ENCODE data around the gene LMAN1. TPM values are rescaled to one million over a fixed set of nuclear protein-coding genes. Genes with fewer than 3 reads are reported as not detected.

LMAN1 gene
- total RNA-seq, 1 experiment from 2014 or later, result 77.3 TPM

GRCh38 chr18:59379772-59380522 lies 20.9 kb upstream of the LMAN1 start (continued):
- TF ChIP-seq ZBTB21 (CRISPR knock-in tag; IDR thresholded peaks at IDR 0.05; ENCODE audit: borderline replicate concordance) (no peak), RORB (CRISPR knock-in tag; IDR thresholded peaks at IDR 0.05) (no peak), TCF7 (CRISPR knock-in tag; IDR thresholded peaks at IDR 0.05; ENCODE audit: low read depth) (no peak)

DNA sequence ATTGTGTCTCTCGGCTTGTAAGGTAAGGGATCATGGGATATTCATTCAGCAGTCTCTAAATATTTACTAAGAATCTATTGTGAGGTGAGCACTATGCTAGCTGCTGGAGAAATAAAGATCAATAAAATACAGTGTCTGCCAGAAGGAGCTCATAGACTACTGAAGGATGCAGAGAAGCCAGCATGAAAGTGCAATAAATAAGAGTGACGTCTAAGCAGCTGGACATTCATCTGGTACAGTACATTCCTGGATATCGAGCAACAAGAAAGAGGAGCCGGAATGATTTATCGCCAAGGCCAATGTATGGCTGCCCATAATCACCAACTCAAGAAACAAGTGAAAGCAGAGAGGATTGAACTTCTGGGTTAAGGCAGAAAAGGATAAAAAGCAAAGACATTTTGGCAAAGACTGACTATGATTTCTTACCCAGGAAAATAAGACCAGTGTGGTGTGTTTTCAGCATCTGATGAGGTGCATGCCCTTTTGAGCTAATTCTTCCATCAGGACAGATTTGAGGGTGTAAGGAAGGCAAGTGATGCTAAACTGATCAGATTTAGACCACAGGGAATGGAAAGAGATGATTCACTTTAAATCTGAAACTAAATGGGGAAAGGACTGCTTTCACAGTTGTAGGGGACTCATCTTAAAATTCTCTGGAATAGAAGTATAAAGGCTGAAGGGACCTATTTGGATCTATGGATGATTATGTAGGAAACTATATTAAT lies 18.7 kb upstream of the LMAN1 start:
- no peaks in the 10 kb centered on the region for H3K9me3 Mint-ChIP-seq
- ChIA-PET POLR2A (no interaction called here), CTCF (interaction anchor here (2.4 kb wide), 1 partner anchor 25 kb away, joined by 8 read pairs; no protein-coding TSS in a partner anchor)
- H3K4me1 Mint-ChIP-seq, result peaks cover 22% of the 10 kb centered on the region
- H3K4me3 Mint-ChIP-seq, result no peak overlapping the region
- TF ChIP-seq ZSCAN18 (CRISPR knock-in tag; IDR thresholded peaks at IDR 0.05) (no peak), JUN (CRISPR knock-in tag; IDR thresholded peaks at IDR 0.05) (no peak), JAZF1 (CRISPR knock-in tag; IDR thresholded peaks at IDR 0.05) (no peak), ETV6 (CRISPR knock-in tag; IDR thresholded peaks at IDR 0.05) (no peak), CDX4 (CRISPR knock-in tag; IDR thresholded peaks at IDR 0.05; ENCODE audit: borderline replicate concordance) (no peak), CBFB (CRISPR knock-in tag; IDR thresholded peaks at IDR 0.05; ENCODE audit: low read depth) (no peak), EMX1 (CRISPR knock-in tag; IDR thresholded peaks at IDR 0.05) (no peak), OVOL2 (CRISPR knock-in tag; IDR thresholded peaks at IDR 0.05; ENCODE audit: borderline replicate concordance) (no peak), ZNF416 (CRISPR knock-in tag; IDR thresholded peaks at IDR 0.05) (no peak)
- TF ChIP-seq, protein P1, sequence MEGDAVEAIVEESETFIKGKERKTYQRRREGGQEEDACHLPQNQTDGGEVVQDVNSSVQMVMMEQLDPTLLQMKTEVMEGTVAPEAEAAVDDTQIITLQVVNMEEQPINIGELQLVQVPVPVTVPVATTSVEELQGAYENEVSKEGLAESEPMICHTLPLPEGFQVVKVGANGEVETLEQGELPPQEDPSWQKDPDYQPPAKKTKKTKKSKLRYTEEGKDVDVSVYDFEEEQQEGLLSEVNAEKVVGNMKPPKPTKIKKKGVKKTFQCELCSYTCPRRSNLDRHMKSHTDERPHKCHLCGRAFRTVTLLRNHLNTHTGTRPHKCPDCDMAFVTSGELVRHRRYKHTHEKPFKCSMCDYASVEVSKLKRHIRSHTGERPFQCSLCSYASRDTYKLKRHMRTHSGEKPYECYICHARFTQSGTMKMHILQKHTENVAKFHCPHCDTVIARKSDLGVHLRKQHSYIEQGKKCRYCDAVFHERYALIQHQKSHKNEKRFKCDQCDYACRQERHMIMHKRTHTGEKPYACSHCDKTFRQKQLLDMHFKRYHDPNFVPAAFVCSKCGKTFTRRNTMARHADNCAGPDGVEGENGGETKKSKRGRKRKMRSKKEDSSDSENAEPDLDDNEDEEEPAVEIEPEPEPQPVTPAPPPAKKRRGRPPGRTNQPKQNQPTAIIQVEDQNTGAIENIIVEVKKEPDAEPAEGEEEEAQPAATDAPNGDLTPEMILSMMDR (IDR thresholded peaks at IDR 0.05), result no peak
- TF ChIP-seq, protein P2, sequence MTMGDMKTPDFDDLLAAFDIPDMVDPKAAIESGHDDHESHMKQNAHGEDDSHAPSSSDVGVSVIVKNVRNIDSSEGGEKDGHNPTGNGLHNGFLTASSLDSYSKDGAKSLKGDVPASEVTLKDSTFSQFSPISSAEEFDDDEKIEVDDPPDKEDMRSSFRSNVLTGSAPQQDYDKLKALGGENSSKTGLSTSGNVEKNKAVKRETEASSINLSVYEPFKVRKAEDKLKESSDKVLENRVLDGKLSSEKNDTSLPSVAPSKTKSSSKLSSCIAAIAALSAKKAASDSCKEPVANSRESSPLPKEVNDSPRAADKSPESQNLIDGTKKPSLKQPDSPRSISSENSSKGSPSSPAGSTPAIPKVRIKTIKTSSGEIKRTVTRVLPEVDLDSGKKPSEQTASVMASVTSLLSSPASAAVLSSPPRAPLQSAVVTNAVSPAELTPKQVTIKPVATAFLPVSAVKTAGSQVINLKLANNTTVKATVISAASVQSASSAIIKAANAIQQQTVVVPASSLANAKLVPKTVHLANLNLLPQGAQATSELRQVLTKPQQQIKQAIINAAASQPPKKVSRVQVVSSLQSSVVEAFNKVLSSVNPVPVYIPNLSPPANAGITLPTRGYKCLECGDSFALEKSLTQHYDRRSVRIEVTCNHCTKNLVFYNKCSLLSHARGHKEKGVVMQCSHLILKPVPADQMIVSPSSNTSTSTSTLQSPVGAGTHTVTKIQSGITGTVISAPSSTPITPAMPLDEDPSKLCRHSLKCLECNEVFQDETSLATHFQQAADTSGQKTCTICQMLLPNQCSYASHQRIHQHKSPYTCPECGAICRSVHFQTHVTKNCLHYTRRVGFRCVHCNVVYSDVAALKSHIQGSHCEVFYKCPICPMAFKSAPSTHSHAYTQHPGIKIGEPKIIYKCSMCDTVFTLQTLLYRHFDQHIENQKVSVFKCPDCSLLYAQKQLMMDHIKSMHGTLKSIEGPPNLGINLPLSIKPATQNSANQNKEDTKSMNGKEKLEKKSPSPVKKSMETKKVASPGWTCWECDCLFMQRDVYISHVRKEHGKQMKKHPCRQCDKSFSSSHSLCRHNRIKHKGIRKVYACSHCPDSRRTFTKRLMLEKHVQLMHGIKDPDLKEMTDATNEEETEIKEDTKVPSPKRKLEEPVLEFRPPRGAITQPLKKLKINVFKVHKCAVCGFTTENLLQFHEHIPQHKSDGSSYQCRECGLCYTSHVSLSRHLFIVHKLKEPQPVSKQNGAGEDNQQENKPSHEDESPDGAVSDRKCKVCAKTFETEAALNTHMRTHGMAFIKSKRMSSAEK (CRISPR knock-in tag; IDR thresholded peaks at IDR 0.05; ENCODE audit: borderline replicate concordance), result no peak
- TF ChIP-seq, protein P3, sequence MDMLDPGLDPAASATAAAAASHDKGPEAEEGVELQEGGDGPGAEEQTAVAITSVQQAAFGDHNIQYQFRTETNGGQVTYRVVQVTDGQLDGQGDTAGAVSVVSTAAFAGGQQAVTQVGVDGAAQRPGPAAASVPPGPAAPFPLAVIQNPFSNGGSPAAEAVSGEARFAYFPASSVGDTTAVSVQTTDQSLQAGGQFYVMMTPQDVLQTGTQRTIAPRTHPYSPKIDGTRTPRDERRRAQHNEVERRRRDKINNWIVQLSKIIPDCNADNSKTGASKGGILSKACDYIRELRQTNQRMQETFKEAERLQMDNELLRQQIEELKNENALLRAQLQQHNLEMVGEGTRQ (CRISPR knock-in tag; IDR thresholded peaks at IDR 0.05), result no peak
- H3K27ac Mint-ChIP-seq, result no peak overlapping the region
- no peak for DNase-seq (ENCODE audit: low spot score)
- no peak for ATAC-seq
- H3K36me3 Mint-ChIP-seq, result no peaks in the 10 kb centered on the region
- H3K27me3 Mint-ChIP-seq (ENCODE audit: low read depth), result peaks cover 74% of the 10 kb centered on the region

All from WTC11 (cell line).